GM18517 (cell line): Measurements from ENCODE around the gene CTBP2.

Experiments
- ATAC-seq: cut with Tn5 transposase; IDR thresholded peaks from one replicate; pipeline ENCODE4 v1.9.1; 2021; ENCODE audit warnings: mild to moderate bottlenecking, moderate library complexity; ENCODE audit not compliant: unreplicated experiment

Gene CTBP2

DNA sequence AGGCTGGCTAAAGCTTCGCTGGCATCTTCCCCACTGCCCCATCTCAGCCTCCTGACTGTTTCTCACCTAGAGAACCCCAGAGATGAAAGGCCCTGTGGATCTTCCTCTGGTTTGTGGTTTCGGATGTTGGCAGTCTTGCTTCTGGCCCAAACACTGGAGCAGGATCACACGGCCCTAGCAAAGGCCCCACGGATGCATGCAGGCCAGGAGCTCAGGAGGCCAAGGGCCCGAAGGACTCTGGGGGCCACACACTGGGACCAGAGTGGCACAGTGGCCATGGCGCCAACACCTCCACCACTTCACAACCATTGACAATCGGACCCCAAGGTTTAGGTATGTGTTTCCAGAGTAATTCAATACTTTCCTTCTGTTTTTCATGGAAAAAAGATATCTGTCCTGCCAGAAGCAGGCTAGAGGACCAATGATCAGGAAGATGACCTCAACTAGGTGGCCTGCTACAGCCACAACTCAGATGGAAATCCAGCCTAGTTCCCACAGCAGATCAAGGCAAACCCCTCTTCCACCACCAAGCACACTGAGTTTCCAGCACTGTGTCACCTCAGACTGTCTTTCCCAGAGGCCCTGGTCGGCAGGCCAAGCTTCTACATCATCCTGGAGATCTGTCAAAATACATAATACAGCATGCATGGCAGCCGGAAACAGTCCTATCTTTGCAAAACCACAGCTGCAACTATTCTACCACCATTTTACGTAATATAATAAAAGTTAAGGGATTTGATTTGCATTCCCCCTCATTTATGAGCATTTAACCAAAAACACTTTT, 53.0 kb downstream of the CTBP2 start:
- ATAC-seq, result no peak

DNA sequence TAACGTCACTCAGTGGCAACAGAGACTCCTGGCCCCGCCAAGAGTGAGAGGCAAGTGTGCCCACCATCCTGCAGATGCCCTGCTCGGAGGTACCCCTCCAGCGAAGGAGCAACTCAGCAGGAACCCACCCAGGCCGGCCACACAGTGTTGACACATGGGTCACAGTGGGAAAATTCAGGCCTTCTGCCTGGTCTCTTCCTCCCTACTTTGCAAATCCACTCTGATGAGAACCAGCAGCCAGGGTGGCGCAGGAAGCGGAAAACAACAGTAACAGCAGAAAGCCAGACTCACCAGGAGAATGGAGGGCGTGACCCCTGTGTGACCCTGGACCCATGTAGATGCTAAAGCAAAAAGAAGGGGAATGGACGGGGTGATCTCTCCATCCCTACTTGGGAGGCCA, 53.8 kb downstream of the CTBP2 start:
- ATAC-seq, result no peak

DNA sequence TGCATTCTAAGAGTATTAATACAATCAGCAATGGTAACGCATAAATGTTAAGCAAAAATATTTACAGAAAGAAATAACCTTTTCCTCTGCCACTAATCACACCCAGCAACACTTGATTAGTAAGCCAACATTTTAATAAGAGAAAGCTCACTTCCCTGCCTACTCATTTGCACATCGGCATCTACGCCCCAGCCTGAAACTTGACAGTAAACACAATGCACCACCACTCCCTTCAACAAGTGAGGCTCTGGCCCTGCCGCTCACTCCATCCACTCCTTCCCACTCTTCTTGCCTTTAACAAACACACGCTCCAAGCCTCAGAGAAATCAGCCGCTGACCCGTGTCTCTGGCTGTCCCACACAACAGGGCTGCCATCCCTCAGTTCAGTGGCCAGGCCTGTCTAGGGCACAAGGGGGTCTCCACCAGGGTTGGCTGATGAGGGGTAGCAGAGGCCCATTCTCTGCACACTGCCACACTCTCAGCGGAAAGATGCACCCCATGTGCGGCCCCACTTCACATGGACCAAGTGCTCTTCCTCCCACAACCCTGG, 54.6 kb downstream of the CTBP2 start:
- no peak for ATAC-seq

DNA sequence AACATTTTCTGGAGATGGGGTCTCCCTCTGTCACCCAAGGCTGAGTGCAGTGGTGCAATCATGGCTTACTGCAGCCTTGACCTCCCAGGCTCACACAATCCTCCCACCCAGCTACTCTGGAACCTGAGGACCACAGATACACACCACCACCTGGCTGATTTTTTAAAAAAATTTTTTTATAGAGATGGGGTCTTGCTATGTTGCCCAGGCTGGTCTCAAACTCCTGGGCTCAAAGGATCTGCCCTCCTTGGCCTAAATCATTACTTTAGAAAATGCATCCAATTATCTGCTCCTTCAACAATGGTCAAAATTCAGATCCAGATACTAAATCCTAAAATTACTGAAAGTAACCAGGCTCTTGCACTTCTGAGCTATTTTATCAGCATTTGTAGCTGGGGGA, 55.2 kb downstream of the CTBP2 start:
- ATAC-seq, result no peak

DNA sequence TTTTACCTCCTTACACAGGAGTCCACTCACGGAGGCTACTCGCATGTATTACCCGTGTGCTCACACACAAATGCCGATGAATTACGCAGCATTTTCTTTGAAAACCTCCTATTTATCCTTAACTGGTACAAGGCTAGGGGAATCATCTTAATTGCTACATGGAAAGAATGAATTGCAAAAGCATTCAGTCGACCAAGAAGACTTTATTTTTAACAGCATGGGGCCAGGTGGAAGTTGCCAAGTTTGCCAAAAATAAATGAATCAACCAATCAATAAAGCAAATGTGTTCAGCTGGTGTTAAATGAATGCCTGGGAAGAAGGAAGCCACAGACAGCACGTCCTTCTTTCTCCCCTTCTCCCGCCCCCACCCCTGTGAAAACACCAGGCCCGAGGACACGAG, 55.8 kb downstream of the CTBP2 start:
- ATAC-seq, result no peak

DNA sequence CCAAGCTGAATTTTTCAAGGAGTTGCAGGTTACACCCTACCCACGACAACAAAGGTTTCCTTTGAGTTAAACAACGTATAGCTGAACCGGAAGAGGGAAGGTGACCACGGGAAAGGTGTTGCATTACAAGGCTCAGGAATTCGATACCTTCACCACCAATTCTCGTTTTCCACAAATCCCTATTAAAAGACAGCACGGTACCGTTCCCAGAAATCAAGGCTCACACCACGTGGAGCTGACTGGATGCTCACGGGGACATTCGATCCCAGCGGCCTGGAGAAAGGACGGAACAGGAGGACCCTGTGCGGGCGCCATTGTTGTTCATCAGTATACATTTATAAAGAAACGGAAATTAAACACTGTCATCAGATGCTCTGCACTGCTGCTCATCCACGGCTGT, 56.4 kb downstream of the CTBP2 start:
- ATAC-seq, result no peak

DNA sequence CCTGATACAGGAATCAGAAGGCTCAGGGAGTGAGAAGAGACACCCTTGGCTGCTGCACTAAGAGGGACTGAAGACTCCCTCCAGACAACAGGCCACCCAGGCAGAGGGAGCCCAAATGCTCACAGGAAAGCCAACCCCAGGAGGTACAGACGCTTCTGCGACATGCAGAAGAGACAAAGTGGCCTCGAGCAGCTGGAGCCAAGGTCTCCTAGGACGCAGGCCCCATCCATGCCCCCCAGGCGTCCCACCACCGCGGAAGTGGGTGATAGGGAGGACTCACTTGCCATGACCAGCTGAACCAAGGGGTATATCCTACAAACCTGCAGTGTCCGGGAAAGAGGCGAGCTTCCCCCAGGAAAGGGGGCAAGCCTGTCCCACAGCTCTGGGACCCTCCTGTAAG, 56.9 kb downstream of the CTBP2 start:
- ATAC-seq, result no peak

DNA sequence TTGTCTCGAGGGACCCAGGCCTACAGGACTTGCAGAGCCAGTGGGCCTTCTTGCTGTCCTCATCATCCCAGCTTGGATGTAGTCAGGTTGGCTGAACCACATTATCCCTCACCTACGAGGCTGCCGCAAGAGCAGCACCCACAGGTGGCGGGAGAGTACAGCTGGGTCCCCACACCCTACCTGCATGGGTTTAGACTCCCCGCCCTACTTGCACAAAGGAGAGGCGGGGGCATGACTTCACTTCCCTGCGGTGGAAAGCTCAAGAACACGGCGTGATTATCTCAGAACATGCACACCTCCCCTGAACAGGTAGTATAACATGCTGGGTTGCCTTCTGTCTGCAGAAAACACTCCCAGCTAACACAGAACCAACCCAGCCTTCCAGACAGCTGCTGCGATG, 57.5 kb downstream of the CTBP2 start:
- ATAC-seq, result no peak

DNA sequence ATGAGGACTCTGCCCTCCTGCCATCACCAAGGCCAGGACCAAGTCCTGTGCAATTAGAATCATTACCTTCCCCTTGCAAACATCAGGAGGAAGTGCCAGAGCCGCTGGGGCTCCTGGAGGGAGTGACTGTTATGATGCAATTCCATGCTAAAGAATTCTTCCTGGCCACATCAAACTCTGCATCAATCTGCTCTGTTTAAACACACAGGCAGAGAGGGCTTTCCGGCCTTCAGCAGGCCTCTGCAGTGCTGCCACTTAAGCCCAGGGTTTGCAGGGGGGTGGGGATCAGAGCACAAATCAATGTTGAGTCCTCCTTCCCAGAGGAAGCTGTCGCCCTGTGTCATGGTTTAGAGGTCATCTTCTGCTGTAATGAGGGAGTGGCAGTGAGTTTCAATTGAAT, 58.1 kb downstream of the CTBP2 start:
- no peak for ATAC-seq

DNA sequence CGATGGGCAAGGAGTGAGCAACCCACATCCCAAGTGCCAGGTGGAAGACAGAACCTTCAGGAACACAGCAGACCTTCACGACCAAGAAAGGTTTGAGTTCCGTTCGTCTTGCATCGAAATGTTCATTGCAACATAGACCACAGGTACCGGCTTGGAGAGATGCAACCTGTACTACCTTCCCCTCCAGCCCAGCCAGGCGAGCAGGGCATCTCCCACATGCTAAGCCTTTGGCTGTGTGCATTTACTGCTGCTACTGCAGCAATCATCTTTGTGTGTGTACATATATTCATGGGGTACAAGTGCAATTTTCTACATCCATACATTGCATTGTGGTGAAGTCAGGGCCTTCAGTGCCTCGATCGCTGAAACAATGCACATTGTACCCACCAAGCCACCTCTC, 58.8 kb downstream of the CTBP2 start:
- ATAC-seq, result no peak

DNA sequence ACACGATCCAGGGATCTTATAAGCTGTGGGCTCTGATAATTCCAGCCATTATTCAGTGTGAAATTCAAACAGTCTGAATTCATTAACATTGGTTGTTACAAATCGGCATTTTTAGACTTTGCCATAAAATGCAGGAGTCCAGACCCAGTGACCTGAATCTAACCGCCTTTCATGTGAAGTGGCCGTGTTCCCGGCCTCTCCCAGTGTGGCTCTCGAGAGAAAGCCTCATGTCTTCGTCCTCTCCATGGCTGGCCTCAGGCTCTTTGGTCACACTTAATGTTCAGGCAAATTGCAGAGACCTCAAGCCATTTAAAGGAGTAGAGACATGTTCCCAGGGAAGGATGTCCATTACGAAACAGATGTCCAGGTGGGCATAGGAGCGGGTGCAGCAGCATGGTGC, 59.3 kb downstream of the CTBP2 start:
- no peak for ATAC-seq

DNA sequence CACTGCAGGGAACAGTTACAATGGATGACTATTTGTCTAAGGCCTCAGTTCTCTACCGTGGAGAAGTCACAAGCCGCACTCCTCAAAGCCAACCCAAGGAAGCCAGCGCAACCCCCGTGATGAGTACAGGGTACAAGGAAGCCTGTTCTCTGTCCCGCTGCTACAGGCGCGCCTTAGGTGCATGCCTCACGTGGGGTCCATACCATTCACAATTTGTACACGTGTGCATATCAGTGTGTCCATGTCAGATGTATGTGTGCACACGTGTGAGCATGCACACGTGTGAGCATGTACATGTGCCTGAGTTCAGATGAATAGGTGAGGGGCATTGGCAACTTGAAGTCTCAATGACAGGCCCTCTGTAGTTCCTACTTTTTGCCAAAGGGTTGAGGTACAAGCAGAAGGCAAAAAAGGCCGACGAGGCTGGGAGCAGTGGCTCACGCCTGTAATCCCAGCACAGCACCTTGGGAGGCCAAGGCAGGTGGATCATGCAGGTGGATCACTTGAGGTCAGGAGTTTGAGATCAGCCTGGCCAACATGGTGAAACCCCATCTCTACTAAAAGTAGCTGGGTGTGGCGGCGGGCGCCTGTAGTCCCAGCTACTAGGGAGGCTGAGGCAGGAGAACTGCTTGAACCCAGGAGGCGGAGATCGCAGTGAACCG, 62.8 kb downstream of the CTBP2 start:
- no peak for ATAC-seq

DNA sequence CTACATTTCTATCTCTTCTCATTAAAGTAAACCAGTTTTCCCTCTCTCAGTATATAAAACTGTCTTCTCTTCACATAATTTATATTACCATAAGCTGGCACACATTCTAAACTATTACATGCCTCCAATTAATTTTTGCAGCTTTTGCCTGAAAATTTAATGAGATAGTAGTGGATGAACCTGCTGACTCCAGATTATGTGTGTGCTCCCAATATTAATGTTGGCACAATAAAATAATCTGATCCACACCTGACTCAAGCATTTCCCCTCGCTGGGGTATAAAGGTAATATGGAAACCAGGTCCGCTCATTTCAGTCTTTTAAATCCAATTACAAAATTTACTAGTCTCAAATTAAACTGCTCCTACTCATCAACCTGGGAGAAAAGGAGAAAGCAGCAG, 63.4 kb downstream of the CTBP2 start:
- ATAC-seq, result no peak

DNA sequence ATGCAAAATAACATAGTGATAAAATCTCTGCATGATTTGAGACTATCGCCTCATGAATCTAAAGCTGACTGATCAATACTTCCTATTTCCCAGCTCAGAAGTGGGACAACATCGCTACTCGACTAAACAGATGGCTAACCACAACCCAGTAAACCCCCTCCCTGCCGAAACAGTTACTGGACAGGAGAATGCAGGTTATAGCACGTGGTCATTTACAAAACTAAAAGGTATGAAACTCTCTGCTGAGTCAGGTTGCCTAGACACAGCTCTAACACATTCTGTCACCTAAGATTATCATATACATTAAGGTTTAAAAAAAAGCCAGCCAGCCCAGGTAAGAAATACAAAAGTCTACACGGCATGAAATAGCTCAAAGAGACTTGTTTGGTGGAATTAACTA, 64.0 kb downstream of the CTBP2 start:
- ATAC-seq, result no peak

DNA sequence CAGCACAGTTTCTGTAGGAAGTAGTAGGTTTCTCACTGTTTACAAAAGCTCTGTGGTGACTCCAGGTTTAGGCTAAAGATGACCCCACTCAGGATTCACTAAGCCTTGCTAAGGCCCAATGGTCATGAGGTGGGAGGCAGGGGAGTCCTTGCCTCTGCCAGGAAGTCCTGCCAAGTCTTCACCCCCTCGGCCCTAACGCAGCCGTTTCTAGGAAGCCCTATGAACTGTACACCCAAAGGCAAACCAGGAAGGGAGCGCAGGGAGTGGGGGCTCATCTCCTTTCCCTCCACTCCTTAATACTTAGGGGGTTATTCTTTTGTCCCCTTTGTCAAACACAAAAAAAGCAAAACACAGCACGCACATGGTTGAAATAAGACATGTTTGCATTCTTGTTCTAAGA, 64.6 kb downstream of the CTBP2 start:
- ATAC-seq, result no peak

DNA sequence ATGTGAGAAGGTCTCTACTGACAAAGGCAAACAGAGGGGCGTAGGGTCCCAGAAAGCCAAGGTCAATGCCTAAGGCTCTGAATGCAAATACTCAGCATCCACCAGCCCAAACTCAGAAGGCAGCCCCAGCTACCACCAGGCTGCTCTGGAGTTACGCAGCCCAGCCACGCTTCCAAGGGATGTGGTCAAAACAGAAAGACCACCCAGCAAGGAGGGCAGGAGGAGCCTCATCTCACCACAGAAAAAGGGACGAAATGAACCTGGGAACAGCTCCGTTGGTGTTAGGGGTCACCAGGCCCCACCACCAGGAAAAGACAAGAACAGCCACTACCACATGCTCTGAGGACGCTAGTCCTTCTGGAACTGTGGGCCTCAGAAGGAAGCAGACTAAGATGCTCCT, 65.1 kb downstream of the CTBP2 start:
- no peak for ATAC-seq

DNA sequence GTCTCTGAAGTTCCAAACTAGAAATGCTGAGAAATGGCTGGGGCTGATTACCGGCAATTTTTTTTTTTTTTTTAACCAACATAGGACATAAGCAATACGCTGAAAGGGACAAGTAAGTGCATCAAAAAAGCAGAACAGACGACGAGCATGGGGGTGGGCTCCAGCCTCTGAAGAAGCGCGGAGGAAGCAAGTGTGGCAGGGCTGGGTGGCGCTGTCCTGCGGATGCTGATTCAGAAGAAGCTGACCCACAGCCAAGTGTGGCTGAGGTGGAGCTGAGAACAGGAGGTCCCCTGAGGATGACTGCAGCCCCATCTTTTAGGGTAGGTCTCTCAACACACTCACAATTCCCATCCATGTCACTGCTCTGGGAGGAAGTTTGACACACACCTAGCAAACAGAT, 65.6 kb downstream of the CTBP2 start:
- no peak for ATAC-seq

DNA sequence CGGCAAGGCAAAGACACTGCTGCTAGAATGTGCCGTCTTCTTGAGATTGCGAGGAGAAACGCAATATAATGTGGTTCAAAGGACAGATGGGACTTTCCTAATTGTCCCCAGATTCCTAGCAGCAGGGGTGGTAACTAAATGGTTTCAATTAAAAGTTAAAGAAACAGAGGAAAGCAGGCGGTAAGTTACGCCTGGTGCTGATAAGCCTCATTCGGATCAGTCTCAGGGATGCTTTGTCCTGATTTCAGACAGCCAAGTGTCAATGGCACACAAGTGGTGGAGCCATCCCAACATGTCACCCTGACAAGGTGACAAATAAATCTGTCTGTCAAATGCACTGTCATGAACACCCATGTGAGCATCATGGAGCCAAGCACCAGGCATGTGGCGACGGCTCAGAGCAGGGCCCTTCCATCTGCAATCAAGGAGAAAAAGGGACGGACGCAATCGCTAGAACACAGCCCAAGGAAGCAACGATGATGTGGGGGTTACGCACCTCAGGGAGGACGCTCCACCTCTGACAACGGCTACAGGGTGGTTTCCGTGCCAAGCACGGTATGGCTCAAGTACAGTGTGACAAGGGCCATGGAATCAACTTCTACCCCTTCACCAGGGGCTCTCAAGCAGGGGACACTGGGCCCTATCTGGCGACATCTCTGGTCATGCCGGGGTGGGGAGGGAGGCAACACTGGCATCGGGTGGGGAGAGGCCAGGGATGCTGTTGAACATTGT, 66.2 kb downstream of the CTBP2 start:
- ATAC-seq, result no peak

DNA sequence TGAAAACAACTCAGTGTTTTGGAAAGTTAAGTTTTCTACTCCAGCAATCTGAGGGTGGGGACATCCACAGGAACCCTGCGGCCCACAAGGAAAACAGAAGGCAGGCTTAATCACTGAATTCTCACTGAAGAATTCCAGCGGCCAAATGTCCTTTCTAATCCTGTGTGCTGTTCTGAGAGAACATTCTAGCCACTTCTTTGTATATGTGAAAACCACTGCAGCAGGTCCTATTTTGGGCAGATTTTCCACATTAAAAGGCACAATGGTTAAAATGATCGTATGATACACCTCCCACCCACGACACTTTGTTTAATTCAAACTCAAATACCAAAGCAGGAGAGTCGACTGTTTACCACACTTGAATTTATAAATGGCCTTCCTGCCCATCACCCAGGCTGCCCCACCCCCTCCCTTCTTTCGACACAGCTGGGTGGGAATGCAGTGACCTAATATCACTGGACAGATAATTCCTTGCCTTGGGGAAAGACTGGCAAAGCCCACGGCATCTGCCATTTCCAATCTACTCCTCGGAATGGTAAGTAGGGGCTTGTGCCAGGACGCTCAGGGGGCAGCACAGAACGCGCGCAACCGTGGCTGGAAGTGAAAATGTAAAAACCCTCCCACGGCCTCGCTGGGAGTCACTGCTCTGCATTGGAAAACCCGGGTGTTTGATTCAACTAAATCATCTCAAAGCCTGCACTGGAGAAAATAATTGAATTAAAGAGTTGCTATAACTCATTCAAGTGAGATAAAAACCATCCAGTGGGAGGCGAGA, 67.0 kb downstream of the CTBP2 start:
- no peak for ATAC-seq

DNA sequence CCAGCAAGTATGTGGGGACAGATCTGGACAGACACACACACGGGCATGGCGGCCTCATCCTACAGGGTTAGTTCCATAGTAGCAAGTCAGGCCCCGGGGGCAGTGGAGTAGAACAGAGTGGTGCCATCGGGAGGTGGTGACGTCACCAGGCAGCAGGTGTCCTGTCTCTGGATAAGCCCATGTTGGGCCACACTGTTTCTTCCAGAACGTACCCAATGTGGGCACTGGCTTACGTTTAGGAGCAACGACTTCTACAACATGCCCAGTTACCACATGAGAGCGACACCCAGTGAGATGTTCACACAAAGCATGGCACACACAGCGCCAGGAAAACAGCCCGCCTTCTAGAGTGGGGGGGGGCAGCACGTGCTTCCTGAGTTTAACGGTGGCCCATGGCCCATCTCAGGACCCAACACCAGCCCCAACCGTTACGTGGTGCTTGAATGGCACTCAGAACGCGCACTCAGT, 67.8 kb downstream of the CTBP2 start:
- ATAC-seq, result no peak

DNA sequence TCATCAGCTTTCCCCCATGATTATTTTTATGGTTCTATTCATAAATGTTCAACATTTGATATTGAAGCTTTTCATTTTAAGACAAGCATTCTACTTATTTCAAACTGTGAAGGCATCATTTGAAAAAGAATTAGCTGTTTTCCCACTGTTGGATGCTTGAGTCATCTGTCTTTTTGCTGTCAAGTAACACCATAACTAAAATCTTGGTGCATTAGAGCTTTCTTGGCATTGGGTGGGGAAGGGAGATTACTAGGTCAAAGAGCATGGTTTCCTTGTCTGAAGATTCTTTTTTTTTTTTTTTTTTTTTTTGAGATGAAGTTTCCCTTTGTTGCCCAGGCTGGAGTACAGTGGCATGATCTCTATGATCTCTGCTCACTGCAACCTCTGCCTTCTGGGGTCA, 68.5 kb downstream of the CTBP2 start:
- ATAC-seq, result no peak
